ENCODE results near the gene DAZAP1.

Gene DAZAP1

GRCh38 chr19:1457031-1457739 is 49.8 kb downstream of the DAZAP1 start:
- ATAC-seq, result no peak
- TF ChIP-seq, protein P1, sequence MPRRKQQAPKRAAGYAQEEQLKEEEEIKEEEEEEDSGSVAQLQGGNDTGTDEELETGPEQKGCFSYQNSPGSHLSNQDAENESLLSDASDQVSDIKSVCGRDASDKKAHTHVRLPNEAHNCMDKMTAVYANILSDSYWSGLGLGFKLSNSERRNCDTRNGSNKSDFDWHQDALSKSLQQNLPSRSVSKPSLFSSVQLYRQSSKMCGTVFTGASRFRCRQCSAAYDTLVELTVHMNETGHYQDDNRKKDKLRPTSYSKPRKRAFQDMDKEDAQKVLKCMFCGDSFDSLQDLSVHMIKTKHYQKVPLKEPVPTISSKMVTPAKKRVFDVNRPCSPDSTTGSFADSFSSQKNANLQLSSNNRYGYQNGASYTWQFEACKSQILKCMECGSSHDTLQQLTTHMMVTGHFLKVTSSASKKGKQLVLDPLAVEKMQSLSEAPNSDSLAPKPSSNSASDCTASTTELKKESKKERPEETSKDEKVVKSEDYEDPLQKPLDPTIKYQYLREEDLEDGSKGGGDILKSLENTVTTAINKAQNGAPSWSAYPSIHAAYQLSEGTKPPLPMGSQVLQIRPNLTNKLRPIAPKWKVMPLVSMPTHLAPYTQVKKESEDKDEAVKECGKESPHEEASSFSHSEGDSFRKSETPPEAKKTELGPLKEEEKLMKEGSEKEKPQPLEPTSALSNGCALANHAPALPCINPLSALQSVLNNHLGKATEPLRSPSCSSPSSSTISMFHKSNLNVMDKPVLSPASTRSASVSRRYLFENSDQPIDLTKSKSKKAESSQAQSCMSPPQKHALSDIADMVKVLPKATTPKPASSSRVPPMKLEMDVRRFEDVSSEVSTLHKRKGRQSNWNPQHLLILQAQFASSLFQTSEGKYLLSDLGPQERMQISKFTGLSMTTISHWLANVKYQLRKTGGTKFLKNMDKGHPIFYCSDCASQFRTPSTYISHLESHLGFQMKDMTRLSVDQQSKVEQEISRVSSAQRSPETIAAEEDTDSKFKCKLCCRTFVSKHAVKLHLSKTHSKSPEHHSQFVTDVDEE (CRISPR knock-in tag; IDR thresholded peaks at IDR 0.05), result no peak
- no peak for TF ChIP-seq ZC3H10 (CRISPR knock-in tag; IDR thresholded peaks at IDR 0.05)
- TF ChIP-seq CREB5 (CRISPR knock-in tag; IDR thresholded peaks at IDR 0.05; ENCODE audit: low read depth), result no peak
- TF ChIP-seq ZNF565 (CRISPR knock-in tag; conservative IDR thresholded peaks at IDR 0.05; ENCODE audit: low read depth), result no peak
- TF ChIP-seq BACH2 (CRISPR knock-in tag; IDR thresholded peaks at IDR 0.05; ENCODE audit: borderline replicate concordance), result no peak
- TF ChIP-seq ESRRG (CRISPR knock-in tag; IDR thresholded peaks at IDR 0.05), result no peak
- TF ChIP-seq ZFP30 (CRISPR knock-in tag; IDR thresholded peaks at IDR 0.05), result no peak
- no peak for TF ChIP-seq ARNTL (CRISPR knock-in tag; IDR thresholded peaks at IDR 0.05; ENCODE audit: borderline replicate concordance, low read depth)
- TF ChIP-seq, protein P2, sequence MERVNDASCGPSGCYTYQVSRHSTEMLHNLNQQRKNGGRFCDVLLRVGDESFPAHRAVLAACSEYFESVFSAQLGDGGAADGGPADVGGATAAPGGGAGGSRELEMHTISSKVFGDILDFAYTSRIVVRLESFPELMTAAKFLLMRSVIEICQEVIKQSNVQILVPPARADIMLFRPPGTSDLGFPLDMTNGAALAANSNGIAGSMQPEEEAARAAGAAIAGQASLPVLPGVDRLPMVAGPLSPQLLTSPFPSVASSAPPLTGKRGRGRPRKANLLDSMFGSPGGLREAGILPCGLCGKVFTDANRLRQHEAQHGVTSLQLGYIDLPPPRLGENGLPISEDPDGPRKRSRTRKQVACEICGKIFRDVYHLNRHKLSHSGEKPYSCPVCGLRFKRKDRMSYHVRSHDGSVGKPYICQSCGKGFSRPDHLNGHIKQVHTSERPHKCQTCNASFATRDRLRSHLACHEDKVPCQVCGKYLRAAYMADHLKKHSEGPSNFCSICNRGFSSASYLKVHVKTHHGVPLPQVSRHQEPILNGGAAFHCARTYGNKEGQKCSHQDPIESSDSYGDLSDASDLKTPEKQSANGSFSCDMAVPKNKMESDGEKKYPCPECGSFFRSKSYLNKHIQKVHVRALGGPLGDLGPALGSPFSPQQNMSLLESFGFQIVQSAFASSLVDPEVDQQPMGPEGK (CRISPR knock-in tag; IDR thresholded peaks at IDR 0.05; ENCODE audit: borderline replicate concordance), result no peak
- TF ChIP-seq TOX (CRISPR knock-in tag; IDR thresholded peaks at IDR 0.05; ENCODE audit: borderline replicate concordance), result no peak
- no peak for TF ChIP-seq SNAI2 (CRISPR knock-in tag; IDR thresholded peaks at IDR 0.05)
- TF ChIP-seq ZNF70 (CRISPR knock-in tag; IDR thresholded peaks at IDR 0.05), result no peak
- TF ChIP-seq, protein P3, sequence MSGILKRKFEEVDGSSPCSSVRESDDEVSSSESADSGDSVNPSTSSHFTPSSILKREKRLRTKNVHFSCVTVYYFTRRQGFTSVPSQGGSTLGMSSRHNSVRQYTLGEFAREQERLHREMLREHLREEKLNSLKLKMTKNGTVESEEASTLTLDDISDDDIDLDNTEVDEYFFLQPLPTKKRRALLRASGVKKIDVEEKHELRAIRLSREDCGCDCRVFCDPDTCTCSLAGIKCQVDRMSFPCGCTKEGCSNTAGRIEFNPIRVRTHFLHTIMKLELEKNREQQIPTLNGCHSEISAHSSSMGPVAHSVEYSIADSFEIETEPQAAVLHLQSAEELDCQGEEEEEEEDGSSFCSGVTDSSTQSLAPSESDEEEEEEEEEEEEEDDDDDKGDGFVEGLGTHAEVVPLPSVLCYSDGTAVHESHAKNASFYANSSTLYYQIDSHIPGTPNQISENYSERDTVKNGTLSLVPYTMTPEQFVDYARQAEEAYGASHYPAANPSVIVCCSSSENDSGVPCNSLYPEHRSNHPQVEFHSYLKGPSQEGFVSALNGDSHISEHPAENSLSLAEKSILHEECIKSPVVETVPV (CRISPR knock-in tag; IDR thresholded peaks at IDR 0.05), result no peak
- no peak for TF ChIP-seq ISL1 (CRISPR knock-in tag; IDR thresholded peaks at IDR 0.05)

DNA sequence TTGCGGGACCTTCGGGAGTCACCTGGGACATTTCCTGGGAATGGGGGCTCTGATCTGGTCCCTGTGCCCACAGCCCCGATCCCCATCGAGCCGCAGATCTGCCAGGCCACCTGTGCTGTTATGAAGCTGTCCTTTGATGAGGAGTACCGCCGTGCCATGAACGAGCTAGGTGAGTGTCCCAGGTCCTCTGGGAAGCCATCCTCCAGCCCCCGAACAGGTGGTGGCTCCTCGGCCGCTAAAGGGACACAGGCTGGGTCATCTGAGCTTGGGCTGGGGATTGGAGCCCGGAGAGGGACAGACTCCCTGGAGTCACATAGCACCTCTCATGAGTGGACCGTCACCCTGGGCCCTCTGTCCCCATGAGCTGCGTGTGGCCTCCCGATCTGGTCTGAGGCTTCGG is 50.5 kb downstream of the DAZAP1 start:
- no peak for ATAC-seq
- TF ChIP-seq, protein P2 (CRISPR knock-in tag; IDR thresholded peaks at IDR 0.05; ENCODE audit: borderline replicate concordance), result no peak

- no peak for ATAC-seq
- TF ChIP-seq SNAI2 (CRISPR knock-in tag; IDR thresholded peaks at IDR 0.05) (no peak), BACH2 (CRISPR knock-in tag; IDR thresholded peaks at IDR 0.05; ENCODE audit: borderline replicate concordance) (no peak), CREB5 (CRISPR knock-in tag; IDR thresholded peaks at IDR 0.05; ENCODE audit: low read depth) (no peak), ZFP3 (CRISPR knock-in tag; IDR thresholded peaks at IDR 0.05) (no peak), CSDC2 (CRISPR knock-in tag; IDR thresholded peaks at IDR 0.05) (no peak)
Measured at GRCh38 chr19:1459479-1459878, 52.1 kb downstream of the DAZAP1 start.
